ENCODE results near the gene SORBS2. TPM values are rescaled to one million over a fixed set of nuclear protein-coding genes. Genes with fewer than 3 reads are reported as not detected.
"Not testable (repeated sequence)": the region's sequence is repeated elsewhere in the genome, so short reads cannot be mapped to it uniquely, and the experiment has no call there.

Gene SORBS2
- total and polyA plus RNA-seq, 4 experiments from 2014 or later: not detected

DNA sequence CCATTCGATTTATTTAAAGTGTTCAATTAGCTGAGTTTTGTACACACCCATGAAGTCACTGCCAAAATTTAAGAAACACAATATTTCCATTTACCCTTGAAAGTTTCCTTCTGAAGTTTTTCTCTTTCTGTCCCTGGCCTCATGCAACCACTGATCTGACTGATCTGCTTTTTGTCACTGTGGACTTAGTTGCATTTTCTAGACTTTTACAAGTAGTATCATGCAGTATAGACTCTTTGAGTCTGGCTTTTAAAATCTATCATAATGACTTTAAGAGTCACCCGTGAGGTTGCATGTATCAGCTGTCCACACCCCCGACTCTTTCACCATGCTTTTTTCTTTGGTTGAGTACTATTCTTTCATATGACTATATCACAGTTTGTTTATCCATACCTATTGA is 247.6 kb downstream of the SORBS2 start:
- CTCF ChIA-PET (ENCODE audit: partially characterized antibody): no interaction called here
- no peaks in the 10 kb centered on the region for H3K36me3 Mint-ChIP-seq
- H3K27me3 Mint-ChIP-seq: peaks cover 2 to 16% of the 10 kb centered on the region in 2 donors

GRCh38 chr4:185562531-185562930 is 249.5 kb downstream of the SORBS2 start:
- Histone ChIP-seq H3K36me3 (ENCODE audit: insufficient read depth, low read length) (no peaks in the 10 kb centered on the region), H3K27ac (ENCODE audit: low read depth, low read length) (no peak overlapping the region), H3K9me3 (ENCODE audit: control insufficient read depth in 1 of 2, low read length in 2 of 2) (no peaks in the 10 kb centered on the region), H3K4me3 (ENCODE audit: low read length in 2 of 2) (no peak overlapping the region), H3K27me3 (ENCODE audit: insufficient read depth, low read length) (no peaks in the 10 kb centered on the region), H3K4me1 (ENCODE audit: insufficient read depth, low read length) (no peaks in the 10 kb centered on the region)
- ChIA-PET POLR2A (ENCODE audit: partially characterized antibody) (no interaction called here), CTCF (ENCODE audit: partially characterized antibody) (interaction anchor here (1.3 kb wide), 1 partner anchor 36 kb away, joined by 3 read pairs; no protein-coding TSS in a partner anchor)
- H3K27ac Mint-ChIP-seq: no peak overlapping the region
- no peak for DNase-seq
- peaks cover 9 to 30% of the 10 kb centered on the region in 2 donors for H3K27me3 Mint-ChIP-seq
- intact Hi-C loops (cut with micrococcal nuclease): no loop called here
- peaks cover 0 to 22% (median 6%) of the 10 kb centered on the region in 8 donors for H3K9me3 Mint-ChIP-seq
- no peaks in the 10 kb centered on the region for H3K36me3 Mint-ChIP-seq
- H3K4me3 Mint-ChIP-seq: no peak overlapping the region
- no peaks in the 10 kb centered on the region for H3K4me1 Mint-ChIP-seq

More for the DNA sequence above, 247.6 kb downstream of the SORBS2 start:
- H3K36me3 ChIP-seq (ENCODE audit: insufficient read depth, low read length): no peaks in the 10 kb centered on the region
- H3K27ac Mint-ChIP-seq: no peak overlapping the region
- H3K27ac ChIP-seq (ENCODE audit: low read depth, low read length): no peak overlapping the region
- H3K4me3 Mint-ChIP-seq: no peak overlapping the region
- no peak overlapping the region for H3K4me3 ChIP-seq (ENCODE audit: low read length in 2 of 2)
- no peaks in the 10 kb centered on the region for H3K9me3 ChIP-seq (ENCODE audit: control insufficient read depth in 1 of 2, low read length in 2 of 2)
- no peaks in the 10 kb centered on the region for H3K4me1 ChIP-seq (ENCODE audit: insufficient read depth, low read length)
- H3K27me3 ChIP-seq (ENCODE audit: insufficient read depth, low read length): no peaks in the 10 kb centered on the region
- POLR2A ChIA-PET (ENCODE audit: partially characterized antibody): no interaction called here
- no peak for DNase-seq
- intact Hi-C loops (cut with micrococcal nuclease): no loop called here
- no peaks in the 10 kb centered on the region for H3K4me1 Mint-ChIP-seq
- H3K9me3 Mint-ChIP-seq: peaks cover 0 to 20% (median 6%) of the 10 kb centered on the region in 8 donors

GRCh38 chr4:185560316-185560715 is 251.7 kb downstream of the SORBS2 start:
- H3K27ac Mint-ChIP-seq: no peak overlapping the region
- H3K27me3 Mint-ChIP-seq: peaks cover 11 to 42% of the 10 kb centered on the region in 2 donors
- no peak overlapping the region for H3K4me3 ChIP-seq (ENCODE audit: low read length in 2 of 2)

GRCh38 chr4:185559915-185560281 is 252.1 kb downstream of the SORBS2 start:
- peaks cover 12 to 44% of the 10 kb centered on the region in 2 donors for H3K27me3 Mint-ChIP-seq
- H3K4me1 Mint-ChIP-seq: no peaks in the 10 kb centered on the region
- intact Hi-C loops (cut with micrococcal nuclease): no loop called here
- Histone ChIP-seq H3K27me3 (ENCODE audit: insufficient read depth, low read length) (no peaks in the 10 kb centered on the region), H3K4me3 (ENCODE audit: low read length in 2 of 2) (no peak overlapping the region), H3K36me3 (ENCODE audit: insufficient read depth, low read length) (no peaks in the 10 kb centered on the region), H3K9me3 (ENCODE audit: control insufficient read depth in 1 of 2, low read length in 2 of 2) (no peaks in the 10 kb centered on the region), H3K27ac (ENCODE audit: low read depth, low read length) (no peak overlapping the region), H3K4me1 (ENCODE audit: insufficient read depth, low read length) (no peaks in the 10 kb centered on the region)
- H3K36me3 Mint-ChIP-seq: no peaks in the 10 kb centered on the region
- no peak overlapping the region for H3K4me3 Mint-ChIP-seq
- ChIA-PET POLR2A (ENCODE audit: partially characterized antibody) (no interaction called here), CTCF (ENCODE audit: partially characterized antibody) (no interaction called here)
- H3K27ac Mint-ChIP-seq: no peak overlapping the region
- no peak for DNase-seq
- H3K9me3 Mint-ChIP-seq: peaks cover 0 to 16% (median 5%) of the 10 kb centered on the region in 8 donors

More at GRCh38 chr4:185560316-185560715, 251.7 kb downstream of the SORBS2 start:
- H3K4me1 ChIP-seq (ENCODE audit: insufficient read depth, low read length): no peaks in the 10 kb centered on the region
- Mint-ChIP-seq H3K36me3 (no peaks in the 10 kb centered on the region), H3K9me3 (peaks cover 0 to 18% (median 5%) of the 10 kb centered on the region in 8 donors), H3K4me3 (no peak overlapping the region), H3K4me1 (no peaks in the 10 kb centered on the region)
- H3K27me3 ChIP-seq (ENCODE audit: insufficient read depth, low read length): no peaks in the 10 kb centered on the region
- POLR2A ChIA-PET (ENCODE audit: partially characterized antibody): no interaction called here
- no peak overlapping the region for H3K27ac ChIP-seq (ENCODE audit: low read depth, low read length)
- intact Hi-C loops (cut with micrococcal nuclease): no loop called here
- CTCF ChIA-PET (ENCODE audit: partially characterized antibody): interaction anchor here (1.1 kb wide), 1 partner anchor 39 kb away, joined by 3 read pairs; no protein-coding TSS in a partner anchor
- DNase-seq: no peak
- H3K9me3 ChIP-seq (ENCODE audit: control insufficient read depth in 1 of 2, low read length in 2 of 2): no peaks in the 10 kb centered on the region
- no peaks in the 10 kb centered on the region for H3K36me3 ChIP-seq (ENCODE audit: insufficient read depth, low read length)

- H3K27me3 ChIP-seq (ENCODE audit: insufficient read depth, low read length); H3K9me3 ChIP-seq (ENCODE audit: control insufficient read depth in 1 of 2, low read length in 2 of 2); H3K4me1 Mint-ChIP-seq; H3K36me3 ChIP-seq (ENCODE audit: insufficient read depth, low read length); DNase-seq; intact Hi-C loops (cut with micrococcal nuclease); H3K27ac ChIP-seq (ENCODE audit: low read depth, low read length); H3K4me1 ChIP-seq (ENCODE audit: insufficient read depth, low read length); H3K4me3 Mint-ChIP-seq; H3K36me3 Mint-ChIP-seq; POLR2A ChIA-PET (ENCODE audit: partially characterized antibody); H3K27ac Mint-ChIP-seq; CTCF ChIA-PET (ENCODE audit: partially characterized antibody); H3K4me3 ChIP-seq (ENCODE audit: low read length in 2 of 2): not testable (repeated sequence)
- H3K9me3 Mint-ChIP-seq: peaks cover 0 to 11% (median 3%) of the 10 kb centered on the region in 8 donors
- peaks cover 14 to 44% of the 10 kb centered on the region in 2 donors for H3K27me3 Mint-ChIP-seq
Measured at GRCh38 chr4:185559251-185559914, 252.6 kb downstream of the SORBS2 start.

GRCh38 chr4:185554365-185555126 is 257.4 kb downstream of the SORBS2 start:
- H3K4me3 Mint-ChIP-seq: no peak overlapping the region
- Histone ChIP-seq H3K27ac (ENCODE audit: low read depth, low read length) (no peak overlapping the region), H3K4me3 (ENCODE audit: low read length in 2 of 2) (no peak overlapping the region), H3K9me3 (ENCODE audit: control insufficient read depth in 1 of 2, low read length in 2 of 2) (no peaks in the 10 kb centered on the region), H3K4me1 (ENCODE audit: insufficient read depth, low read length) (no peaks in the 10 kb centered on the region), H3K36me3 (ENCODE audit: insufficient read depth, low read length) (no peaks in the 10 kb centered on the region), H3K27me3 (ENCODE audit: insufficient read depth, low read length) (no peaks in the 10 kb centered on the region)
- DNase-seq: no peak
- peaks cover 13 to 31% of the 10 kb centered on the region in 2 donors for H3K27me3 Mint-ChIP-seq
- H3K36me3 Mint-ChIP-seq: no peaks in the 10 kb centered on the region
- H3K4me1 Mint-ChIP-seq: no peaks in the 10 kb centered on the region
- peaks cover 0 to 4% (median 0%) of the 10 kb centered on the region in 8 donors for H3K9me3 Mint-ChIP-seq
- CTCF ChIA-PET (ENCODE audit: partially characterized antibody): no interaction called here
- no peak overlapping the region for H3K27ac Mint-ChIP-seq
- POLR2A ChIA-PET (ENCODE audit: partially characterized antibody): no interaction called here
- intact Hi-C loops (cut with micrococcal nuclease): no loop called here

- POLR2A ChIA-PET (ENCODE audit: partially characterized antibody): no interaction called here
- Histone ChIP-seq H3K9me3 (ENCODE audit: control insufficient read depth in 1 of 2, low read length in 2 of 2) (no peaks in the 10 kb centered on the region), H3K27ac (ENCODE audit: low read depth, low read length) (no peak overlapping the region), H3K4me1 (ENCODE audit: insufficient read depth, low read length) (no peaks in the 10 kb centered on the region), H3K4me3 (ENCODE audit: low read length in 2 of 2) (no peak overlapping the region), H3K27me3 (ENCODE audit: insufficient read depth, low read length) (no peaks in the 10 kb centered on the region), H3K36me3 (ENCODE audit: insufficient read depth, low read length) (no peaks in the 10 kb centered on the region)
- Mint-ChIP-seq H3K27ac (no peak overlapping the region), H3K4me1 (no peaks in the 10 kb centered on the region), H3K9me3 (peaks cover 0 to 4% (median 0%) of the 10 kb centered on the region in 8 donors), H3K36me3 (no peaks in the 10 kb centered on the region), H3K4me3 (no peak overlapping the region), H3K27me3 (peaks cover 5 to 14% of the 10 kb centered on the region in 2 donors)
- CTCF ChIA-PET (ENCODE audit: partially characterized antibody): no interaction called here
- DNase-seq: no peak
- intact Hi-C loops (cut with micrococcal nuclease): no loop called here
Measured at GRCh38 chr4:185552254-185552653, 259.7 kb downstream of the SORBS2 start.

All from CD4-positive, alpha-beta memory T cell (primary cell).